OCI-LY1 (cell line): ENCODE data around the gene HTR6.

ENCODE experiments used
- H2AFZ ChIP-seq: fragments of 200-600 bp; sonication (generic), shearing (Covaris generic); 2 replicates; pipeline ENCODE4 v1.6.0; 2014; ENCODE audit warnings: antibody characterized with exemption, mild to moderate bottlenecking, low read length
- H3F3A ChIP-seq: fragments of 200-600 bp; sonication (generic), shearing (Covaris generic); 2 replicates; pipeline ENCODE4 v1.6.0; 2014; ENCODE audit warnings: mild to moderate bottlenecking, antibody characterized with exemption, low read length, moderate library complexity; ENCODE audit not compliant: insufficient read depth
- H3K27ac ChIP-seq: fragments of 200-600 bp; sonication (generic); 2 replicates; pipeline ENCODE4 v1.5.1; 2014; ENCODE audit warnings: low read length, mixed run types, mild to moderate bottlenecking, low read depth; ENCODE audit not compliant: poor library complexity, severe bottlenecking
- H3K27me3 ChIP-seq: fragments of 200-600 bp; sonication (generic); 2 replicates; pipeline ENCODE4 v1.6.0; 2014; ENCODE audit warnings: antibody characterized with exemption, mild to moderate bottlenecking, low read length, moderate library complexity; ENCODE audit not compliant: insufficient read depth
- H3K36me3 ChIP-seq: fragments of 200-600 bp; sonication (generic); 2 replicates; pipeline ENCODE4 v1.6.1; 2014; ENCODE audit warnings: mild to moderate bottlenecking, antibody characterized with exemption, low read length, moderate library complexity, mixed read lengths; ENCODE audit not compliant: insufficient read depth
- H3K4me1 ChIP-seq: fragments of 200-600 bp; sonication (generic); 2 replicates; pipeline ENCODE4 v1.5.1; 2014; ENCODE audit warnings: mild to moderate bottlenecking, low read length, moderate library complexity; ENCODE audit not compliant: insufficient read depth, severe bottlenecking
- H3K4me2 ChIP-seq: fragments of 200-600 bp; sonication (generic), shearing (Covaris generic); 2 replicates; pipeline ENCODE4 v1.6.1; 2014; ENCODE audit warnings: low read length
- H3K4me3 ChIP-seq: fragments of 200-600 bp; sonication (generic); 2 replicates; pipeline ENCODE4 v1.5.1; 2014; ENCODE audit warnings: low read length, low read depth, mild to moderate bottlenecking, mixed read lengths; ENCODE audit not compliant: poor library complexity, severe bottlenecking
- H3K79me2 ChIP-seq: fragments of 200-600 bp; shearing (Covaris generic); 2 replicates; pipeline ENCODE4 v1.6.1; 2016; ENCODE audit warnings: mixed run types, low read length, mixed read lengths; ENCODE audit not compliant: insufficient read depth
- H3K9ac ChIP-seq: fragments of 200-600 bp; sonication (generic), shearing (Covaris generic); 2 replicates; pipeline ENCODE4 v1.6.1; 2014; ENCODE audit warnings: mild to moderate bottlenecking, low read length, mixed read lengths
- H3K9me2 ChIP-seq: fragments of 200-600 bp; sonication (generic), shearing (Covaris generic); 2 replicates; pipeline ENCODE4 v1.6.1; 2014; ENCODE audit warnings: low read depth, mild to moderate bottlenecking, low read length, mixed read lengths
- H3K9me3 ChIP-seq: fragments of 200-600 bp; shearing (Covaris generic); 2 replicates; pipeline ENCODE4 v1.6.1; 2014; ENCODE audit warnings: low read length, mixed read lengths
- H4K20me1 ChIP-seq: fragments of 200-600 bp; sonication (generic), shearing (Covaris generic); 2 replicates; pipeline ENCODE4 v1.6.0; 2016; ENCODE audit warnings: mild to moderate bottlenecking, low read length; ENCODE audit not compliant: insufficient read depth
- CTCF ChIP-seq: fragments of 200-600 bp; sonication (generic), shearing (Covaris generic); IDR thresholded peaks from 2 replicates; pipeline ENCODE4 v1.5.1; 2017; ENCODE audit warnings: mild to moderate bottlenecking, antibody characterized with exemption, low read length, moderate library complexity, mixed read lengths
- EZH2 ChIP-seq: fragments of 200-600 bp; sonication (generic), shearing (Covaris generic); IDR thresholded peaks from 2 replicates; pipeline ENCODE4 v1.8.0; 2017; ENCODE audit warnings: borderline replicate concordance, mixed run types, mild to moderate bottlenecking, antibody characterized with exemption, low read length, moderate library complexity, mixed read lengths

HTR6 gene

DNA sequence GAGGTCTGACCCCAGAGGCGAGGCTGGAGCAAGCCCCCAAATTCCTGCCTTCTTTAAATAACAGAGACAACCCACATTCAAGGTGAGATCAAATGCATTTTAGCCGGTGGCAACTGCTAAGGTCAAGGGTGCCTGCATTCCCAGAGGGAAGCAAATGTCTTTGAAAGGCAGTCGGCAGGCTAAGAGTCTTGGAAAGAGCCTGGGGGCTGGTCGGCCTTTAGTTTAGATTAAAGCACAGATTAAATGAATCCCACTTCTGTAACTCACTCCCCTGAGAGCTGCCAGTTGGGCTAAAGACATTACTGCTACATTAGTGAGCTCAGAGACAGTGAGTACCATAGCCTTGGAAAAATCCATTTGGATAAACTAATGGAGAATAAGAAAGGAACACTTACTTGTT lies 59.2 kb downstream of the HTR6 start:
- H3K9me2 ChIP-seq: no peaks in the 10 kb centered on the region
- no peak overlapping the region for H2AFZ ChIP-seq
- H3K4me1 ChIP-seq: no peaks in the 10 kb centered on the region
- H3K9ac ChIP-seq: no peak overlapping the region
- H4K20me1 ChIP-seq: no peaks in the 10 kb centered on the region
- H3K27me3 ChIP-seq: no peaks in the 10 kb centered on the region
- no peak overlapping the region for H3K27ac ChIP-seq
- no peaks in the 10 kb centered on the region for H3K9me3 ChIP-seq
- H3K4me3 ChIP-seq: no peak overlapping the region
- no peak overlapping the region for H3K4me2 ChIP-seq
- H3F3A ChIP-seq: no peaks in the 10 kb centered on the region
- no peaks in the 10 kb centered on the region for H3K36me3 ChIP-seq
- no peak for TF ChIP-seq CTCF
- TF ChIP-seq EZH2: no peak
- H3K79me2 ChIP-seq: no peaks in the 10 kb centered on the region

DNA sequence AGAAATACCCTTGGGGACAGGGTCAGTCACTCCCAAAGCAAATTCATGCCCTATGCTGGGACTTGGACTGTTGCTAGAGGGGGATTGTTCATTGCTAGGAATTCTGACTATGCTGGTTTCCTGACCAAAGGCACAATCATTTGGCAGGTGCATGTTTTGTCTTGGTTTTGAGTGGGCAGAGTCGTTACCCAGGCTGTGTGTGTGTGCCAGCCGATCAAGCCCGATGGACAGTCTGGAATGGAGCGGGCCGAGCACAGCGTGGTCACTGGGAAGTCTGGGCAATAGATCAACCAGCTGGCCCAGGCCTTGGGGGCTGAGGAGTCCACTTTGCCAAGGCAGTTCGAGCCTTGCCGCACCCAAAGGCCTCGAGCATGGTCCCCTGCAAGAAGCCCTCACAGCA lies 60.9 kb downstream of the HTR6 start:
- TF ChIP-seq CTCF (no peak), EZH2 (no peak)
- Histone ChIP-seq H3K9me2 (no peaks in the 10 kb centered on the region), H4K20me1 (no peaks in the 10 kb centered on the region), H3F3A (no peaks in the 10 kb centered on the region), H3K79me2 (no peaks in the 10 kb centered on the region), H3K4me1 (no peaks in the 10 kb centered on the region), H3K9me3 (no peaks in the 10 kb centered on the region), H3K4me2 (no peak overlapping the region), H2AFZ (no peak overlapping the region), H3K36me3 (no peaks in the 10 kb centered on the region), H3K27ac (no peak overlapping the region), H3K9ac (no peak overlapping the region), H3K27me3 (no peaks in the 10 kb centered on the region), H3K4me3 (no peak overlapping the region)

DNA sequence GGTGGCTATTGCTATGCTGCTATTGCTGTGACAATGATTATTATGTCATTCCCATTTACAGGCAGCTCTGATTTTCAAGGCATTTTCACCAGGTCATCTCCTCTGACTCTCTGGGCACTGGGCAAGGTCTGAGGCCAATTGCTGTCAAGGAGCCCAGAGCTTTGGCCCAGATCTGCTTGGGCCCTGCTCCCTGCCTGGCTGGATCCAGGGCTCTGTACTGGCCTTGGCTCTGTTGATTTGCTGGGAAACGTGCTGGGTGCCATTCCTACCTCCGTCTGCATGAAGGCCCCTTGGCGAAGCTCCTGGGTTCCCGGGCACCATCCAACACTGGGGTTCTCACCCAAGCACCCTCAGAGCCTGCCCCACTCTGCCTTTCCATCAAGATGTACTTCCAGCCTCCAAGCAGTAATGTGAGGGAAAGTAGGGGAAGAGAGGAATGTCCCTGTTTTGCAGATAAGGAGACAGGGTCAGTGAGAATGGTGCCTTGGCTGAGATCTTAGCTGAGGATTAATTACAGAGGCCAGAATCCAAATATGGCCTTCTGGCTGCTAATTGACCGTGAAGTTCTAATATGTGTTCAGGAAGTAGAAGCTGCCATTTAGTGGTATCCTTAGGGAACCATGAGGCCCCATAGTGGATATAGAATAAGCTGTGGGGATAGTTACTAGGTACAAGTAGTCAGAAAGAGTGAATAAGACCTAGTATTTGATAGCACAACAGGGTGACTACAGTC lies 63.9 kb downstream of the HTR6 start:
- Histone ChIP-seq H3K9me3 (no peaks in the 10 kb centered on the region), H3F3A (no peaks in the 10 kb centered on the region), H3K9me2 (no peaks in the 10 kb centered on the region), H3K4me2 (no peak overlapping the region), H3K27ac (no peak overlapping the region), H3K9ac (no peak overlapping the region), H3K79me2 (no peaks in the 10 kb centered on the region), H3K27me3 (no peaks in the 10 kb centered on the region), H3K4me3 (no peak overlapping the region), H2AFZ (no peak overlapping the region), H3K36me3 (no peaks in the 10 kb centered on the region), H4K20me1 (no peaks in the 10 kb centered on the region), H3K4me1 (no peaks in the 10 kb centered on the region)
- TF ChIP-seq EZH2 (no peak), CTCF (no peak)
